NCI-H82 treated with DMSO at 0.1 percent for 48 hours (cell line): Measurements from ENCODE around the gene DHH.
A peak's percentile ranks its signal among the peaks of the same experiment; 100 is the strongest.
"Not testable (repeated sequence)": the region's sequence is repeated elsewhere in the genome, so short reads cannot be mapped to it uniquely, and the experiment has no call there.

ENCODE experiments used
- DNase-seq: peaks from one replicate; lab custom pipeline; 2025; ENCODE audit not compliant: unreplicated experiment; lab: John Stamatoyannopoulos, UW

The DHH gene

DNA sequence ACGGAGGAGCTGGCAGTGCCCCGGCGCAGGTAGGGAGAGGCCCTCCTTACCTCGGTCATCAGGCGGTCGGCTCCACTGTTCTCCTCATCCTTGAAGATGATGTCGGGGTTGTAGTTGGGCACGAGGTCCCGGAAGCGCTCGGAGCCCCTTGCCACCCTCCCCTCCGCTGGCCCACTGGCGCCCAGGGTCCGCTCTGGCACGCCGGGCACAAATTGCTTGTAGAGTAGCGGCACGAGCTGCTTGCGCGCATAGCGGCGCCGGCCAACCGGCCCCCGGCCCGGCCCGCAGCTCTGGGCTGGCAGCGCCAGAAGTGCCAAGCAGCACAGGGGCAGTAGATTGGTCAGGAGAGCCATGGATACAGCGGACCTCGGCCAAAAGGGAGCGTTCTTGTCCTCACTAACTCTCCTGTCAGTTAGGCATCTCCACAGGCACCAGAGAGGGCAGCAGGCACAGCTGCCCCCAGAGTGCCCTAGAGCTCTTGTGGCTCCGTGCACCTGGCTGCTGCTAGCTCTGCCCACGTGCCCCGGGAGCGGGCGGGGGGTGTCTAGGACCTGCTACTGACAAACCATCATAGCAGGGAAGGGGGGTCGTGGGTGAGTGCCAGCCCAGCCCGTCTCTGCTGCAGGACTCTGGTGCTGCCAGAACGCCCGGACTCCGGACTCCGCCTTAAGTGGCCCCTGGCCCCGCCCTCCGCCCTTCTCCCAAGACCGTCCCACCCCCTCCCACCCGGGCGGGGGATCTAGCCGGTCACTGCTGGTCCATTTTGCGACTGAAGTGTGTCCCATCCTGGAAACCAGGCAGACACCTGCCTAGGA is at the start of gene DHH:
Gene DHH (minus strand): TSS at position 642 of the 815 bp plus-strand sequence. CDS start 289 bp downstream, at position 353.
- DNase-seq = no peak

DNA sequence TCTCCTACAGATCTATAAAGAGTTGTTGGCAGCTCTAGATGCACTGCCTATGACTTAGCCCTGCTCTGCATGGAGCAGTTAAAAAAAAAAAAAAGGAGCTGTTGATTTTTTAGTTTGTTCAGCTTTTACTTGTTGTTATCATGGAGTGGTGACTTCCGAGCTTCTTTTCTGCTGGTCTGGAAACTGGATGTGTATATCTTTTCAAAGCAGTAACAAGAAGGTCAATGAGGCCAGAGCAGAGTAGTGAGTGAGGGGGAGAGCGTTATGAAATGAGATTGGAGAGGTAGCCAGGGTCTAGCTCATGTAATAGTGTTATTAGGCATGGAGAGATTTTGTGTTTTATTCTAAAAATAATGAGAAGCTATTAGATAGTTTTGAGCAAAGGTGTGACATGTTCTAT is 49.8 kb upstream of the DHH start:
- DNase-seq = no peak

DNA sequence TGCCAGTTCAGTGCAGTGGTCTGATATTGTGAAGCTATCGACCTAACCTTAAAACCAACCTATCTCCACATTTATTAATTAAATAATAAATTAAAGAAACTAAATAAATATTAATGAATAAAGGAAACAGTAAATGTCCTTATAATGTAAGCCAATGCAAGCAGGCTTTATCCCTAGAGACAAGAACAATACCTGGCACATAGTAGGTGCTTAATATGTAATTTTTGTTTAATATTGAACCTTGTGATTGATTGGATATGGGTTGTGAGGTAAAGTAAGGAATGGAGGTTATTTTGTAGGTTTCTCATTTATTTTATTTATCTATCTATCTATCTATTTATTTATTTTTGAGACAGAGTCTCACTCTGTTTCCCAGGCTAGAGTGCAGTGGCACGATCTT is 44.4 kb upstream of the DHH start:
- no peak for DNase-seq

DNA sequence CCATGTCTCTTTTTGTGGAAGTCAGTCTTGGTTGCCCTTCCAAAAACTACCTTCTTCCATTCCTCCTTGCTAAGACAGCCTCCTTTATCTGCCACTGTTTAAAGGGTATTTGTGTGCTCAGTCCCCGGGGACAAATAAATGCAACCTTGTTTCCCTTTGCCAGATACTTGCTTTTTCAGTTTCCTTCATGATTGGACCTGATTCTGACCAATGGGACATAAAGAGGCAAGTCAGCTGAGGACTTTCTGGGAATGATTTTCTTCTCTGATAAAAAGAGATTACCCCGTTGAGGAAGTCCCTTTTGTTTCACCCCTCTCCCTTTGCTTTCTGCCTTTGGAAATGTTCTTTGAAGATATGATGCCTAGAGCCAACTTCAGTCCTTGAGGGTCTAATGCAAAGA is 44.0 kb upstream of the DHH start:
- DNase-seq = no peak

DNA sequence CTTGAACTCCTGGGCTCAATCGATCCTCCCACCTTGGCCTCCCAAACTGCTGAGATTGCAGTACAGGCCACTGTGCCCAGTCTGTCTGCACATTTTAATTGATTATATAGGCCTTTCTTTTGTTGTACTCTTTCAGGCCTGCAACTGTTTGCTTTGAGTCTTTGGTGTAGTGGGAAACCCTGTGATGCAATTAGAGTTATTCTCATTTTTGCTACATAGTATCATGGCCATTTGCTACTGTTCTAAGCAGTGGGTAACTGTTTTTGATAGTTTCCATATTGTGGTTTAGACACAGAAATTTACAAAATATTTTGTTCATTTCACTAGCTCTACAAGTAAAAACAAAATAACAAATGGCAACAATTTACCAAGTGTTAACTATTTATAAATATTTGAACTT is 42.9 kb upstream of the DHH start:
- DNase-seq = no peak

DNA sequence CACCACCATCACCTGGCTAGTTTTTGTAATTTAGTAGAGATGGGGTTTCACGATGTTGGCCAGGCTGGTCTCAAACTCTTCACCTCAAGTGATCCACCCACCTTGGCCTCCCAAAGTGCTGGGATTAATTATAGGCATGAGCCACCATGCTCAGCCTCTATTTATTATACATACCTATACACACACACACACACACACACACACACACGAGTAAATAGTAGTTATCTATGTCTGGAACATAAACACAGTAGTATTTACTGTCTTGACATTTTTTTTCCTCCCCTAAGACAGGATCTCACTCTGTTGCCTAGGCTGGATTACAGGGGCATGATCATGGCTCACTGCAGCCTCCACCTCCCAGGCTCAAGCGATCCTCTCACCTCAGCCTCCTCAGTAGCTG is 42.4 kb upstream of the DHH start:
- DNase-seq = not testable (repeated sequence)

DNA sequence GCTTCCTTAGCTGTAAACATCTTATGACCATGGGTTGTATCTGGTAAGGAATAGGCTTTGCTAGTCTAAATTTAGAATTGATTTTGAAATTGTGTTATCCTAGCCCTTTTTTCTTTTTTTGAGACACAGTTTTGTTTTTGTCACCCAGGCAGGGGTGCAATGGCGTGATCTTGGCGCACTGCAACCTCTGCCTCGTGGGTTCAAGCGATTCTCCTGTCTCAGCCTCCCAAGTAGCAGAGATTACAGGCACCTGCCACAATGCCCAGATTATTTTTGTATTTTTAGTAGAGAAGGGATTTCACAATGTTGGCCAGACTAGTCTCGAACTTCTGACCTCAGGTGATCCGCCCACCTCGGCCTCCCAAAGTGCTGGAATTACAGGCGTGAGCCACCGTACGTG is 39.0 kb upstream of the DHH start:
- no peak for DNase-seq

DNA sequence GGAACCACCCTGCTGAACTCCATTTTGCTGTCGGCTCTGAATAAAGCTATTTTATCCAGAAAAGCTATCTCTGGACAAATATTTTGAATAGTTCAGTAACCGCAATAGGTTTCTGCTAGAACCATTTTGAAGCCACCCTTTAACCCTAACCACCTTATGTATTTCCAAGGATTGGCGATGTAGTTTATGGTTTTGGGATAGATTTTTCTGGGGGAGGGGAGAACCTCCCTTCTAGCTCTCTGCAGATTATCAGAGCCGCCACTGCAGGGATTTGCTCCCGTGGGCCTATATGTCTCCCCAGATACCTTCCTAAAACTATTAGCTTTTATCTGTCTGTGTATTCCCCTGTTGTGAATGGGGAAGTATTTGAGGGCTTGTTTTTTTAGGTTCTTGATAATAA is 38.4 kb upstream of the DHH start:
- DNase-seq = peak; percentile 49

DNA sequence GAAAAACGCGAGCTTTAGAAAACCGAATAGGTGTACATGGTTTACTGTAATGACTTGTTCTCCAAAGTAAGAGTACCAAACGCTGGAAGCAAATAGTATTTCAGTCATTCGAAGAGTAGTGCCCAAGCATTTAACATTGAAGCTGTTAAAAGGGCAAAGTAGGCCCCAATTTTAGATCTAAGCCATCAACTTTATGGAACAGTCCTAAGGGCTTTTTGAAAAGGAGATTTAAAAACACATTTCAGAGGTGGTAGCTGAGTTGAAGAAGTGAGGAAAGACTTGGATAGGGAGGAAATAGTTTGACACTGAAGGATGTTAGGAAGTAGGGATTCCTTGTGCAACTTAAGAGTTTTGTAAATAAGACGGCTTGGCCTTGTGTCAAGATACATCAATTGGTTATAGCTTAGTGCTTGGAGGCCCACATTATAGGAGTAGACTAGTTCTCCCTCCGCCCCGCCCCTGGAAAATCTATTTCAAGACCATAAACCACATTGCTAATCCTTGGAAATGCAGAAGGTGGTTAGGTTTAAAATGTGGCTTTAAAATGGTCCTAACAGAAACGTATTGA is 37.4 kb upstream of the DHH start:
- peak; percentile 65 for DNase-seq

DNA sequence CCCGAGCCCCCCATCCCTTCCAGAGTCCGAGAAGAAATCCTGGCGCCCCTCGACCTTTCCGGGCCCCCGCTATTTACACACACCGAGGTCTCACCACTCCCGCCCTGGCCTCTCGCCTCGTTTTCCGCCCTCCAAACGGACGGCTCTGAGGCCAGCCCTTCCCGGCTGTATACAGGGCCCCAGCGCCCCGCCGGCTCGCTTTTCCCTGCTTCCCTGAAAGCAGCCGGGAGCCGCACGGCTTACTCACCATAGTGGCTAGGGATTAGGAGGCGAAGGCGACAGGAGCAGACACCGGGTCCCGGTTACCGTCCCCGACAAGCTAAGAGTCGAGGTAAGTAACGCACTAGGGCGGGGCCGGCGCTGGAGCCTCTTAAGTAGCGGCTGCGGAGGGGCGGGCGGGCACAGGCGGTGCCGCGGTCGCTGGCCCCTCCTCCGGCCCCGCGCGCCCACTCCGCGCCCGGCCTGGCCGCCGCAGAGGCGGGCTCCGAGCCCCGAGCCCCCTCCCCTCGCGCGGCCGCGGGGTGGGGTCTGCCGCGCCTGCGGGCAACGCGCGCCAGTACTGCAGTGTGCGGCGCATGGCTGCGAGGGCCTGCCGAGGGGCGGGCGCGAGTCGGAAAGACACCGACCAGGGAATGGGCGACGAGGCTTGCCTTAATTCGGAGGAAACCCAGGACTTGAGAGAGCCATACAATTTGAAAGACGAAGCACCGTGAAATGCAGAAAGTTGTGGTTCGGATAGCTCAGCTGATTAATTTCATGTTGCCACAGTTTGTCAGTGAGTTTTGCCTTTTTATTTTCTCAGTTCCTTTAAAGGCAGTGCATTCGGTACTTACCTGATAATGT is 36.7 kb upstream of the DHH start, which contains the start of gene TUBA1B:
Gene TUBA1B (minus strand): TSS at position 345 of the 843 bp plus-strand sequence. CDS start 95 bp downstream, at position 250.
- DNase-seq = peak; percentile 87

DNA sequence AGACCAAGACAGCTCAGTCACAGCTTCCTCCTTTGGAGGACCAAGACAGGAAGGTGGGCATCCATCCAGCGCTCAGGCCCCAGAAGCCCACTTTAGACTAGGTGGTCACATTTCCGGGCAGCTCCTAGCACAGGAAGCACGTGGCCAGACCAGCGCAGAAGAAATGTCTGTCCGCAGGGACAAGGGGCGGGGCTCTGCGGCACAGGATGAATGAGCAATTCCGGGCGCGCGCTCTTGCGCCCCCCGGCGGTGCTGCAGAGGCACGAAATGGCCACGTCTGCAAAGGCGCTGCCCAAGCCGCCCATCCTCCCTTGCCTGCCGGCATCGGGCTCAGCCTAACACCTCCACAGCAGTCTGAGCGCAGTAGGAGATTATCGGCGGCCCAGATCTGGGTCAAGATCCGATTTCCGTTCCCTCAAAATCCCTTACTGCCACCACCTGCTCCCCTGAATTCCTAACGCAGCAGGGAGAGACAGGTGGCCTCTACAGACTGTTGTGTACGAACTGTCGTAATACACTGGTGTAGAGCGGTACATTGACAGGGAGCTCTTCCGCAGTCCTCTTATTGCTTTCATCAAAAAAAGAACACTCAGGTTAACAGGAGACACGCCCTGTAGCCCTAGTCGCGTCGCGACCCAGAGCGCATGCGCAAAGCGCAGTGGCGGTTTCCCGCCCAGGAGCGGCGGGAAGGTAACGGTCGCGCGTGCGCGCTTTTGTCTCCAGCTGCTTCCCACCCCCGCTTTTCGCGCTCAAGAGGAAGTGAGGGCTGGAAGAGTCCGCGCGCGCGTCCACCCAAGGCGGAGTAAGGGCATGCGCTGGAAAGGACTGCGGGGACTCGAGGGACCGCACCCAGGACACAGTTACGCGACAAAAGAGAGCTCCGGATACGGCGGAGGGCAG is 35.8 kb upstream of the DHH start:
- DNase-seq = peak; percentile 92

DNA sequence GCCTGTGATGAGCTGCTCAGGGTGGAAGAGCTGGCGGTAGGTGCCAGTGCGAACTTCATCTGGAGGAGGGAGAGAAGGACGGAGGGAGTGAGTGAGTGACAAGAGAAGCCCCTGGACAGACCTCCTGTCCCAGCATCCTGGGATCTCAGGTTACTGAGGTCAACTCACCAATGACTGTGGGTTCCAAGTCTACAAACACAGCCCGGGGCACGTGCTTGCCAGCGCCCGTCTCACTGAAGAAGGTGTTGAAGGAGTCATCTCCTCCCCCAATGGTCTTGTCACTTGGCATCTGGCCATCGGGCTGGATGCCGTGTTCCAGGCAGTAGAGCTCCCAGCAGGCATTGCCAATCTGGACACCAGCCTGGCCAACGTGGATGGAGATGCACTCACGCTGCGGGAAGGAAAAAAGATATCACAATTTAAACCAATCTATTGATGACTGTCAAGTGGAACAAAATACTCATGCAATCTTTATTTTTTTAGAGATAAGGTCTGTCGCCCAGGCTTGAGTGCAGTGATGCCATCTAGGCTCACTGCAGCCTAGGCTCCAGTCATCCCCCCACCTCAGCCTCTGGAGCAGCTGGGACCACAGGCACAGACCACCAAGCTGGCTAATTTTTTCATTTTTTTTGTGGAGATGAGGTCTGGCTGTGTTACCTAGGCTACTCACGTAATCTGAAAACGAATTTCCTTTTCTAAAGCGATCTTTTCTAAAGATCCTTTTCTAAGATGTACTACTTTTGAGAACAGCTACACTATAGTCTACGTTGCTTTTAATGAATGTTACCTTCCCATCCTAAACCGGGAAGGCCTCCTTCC is 34.9 kb upstream of the DHH start:
- no peak for DNase-seq

DNA sequence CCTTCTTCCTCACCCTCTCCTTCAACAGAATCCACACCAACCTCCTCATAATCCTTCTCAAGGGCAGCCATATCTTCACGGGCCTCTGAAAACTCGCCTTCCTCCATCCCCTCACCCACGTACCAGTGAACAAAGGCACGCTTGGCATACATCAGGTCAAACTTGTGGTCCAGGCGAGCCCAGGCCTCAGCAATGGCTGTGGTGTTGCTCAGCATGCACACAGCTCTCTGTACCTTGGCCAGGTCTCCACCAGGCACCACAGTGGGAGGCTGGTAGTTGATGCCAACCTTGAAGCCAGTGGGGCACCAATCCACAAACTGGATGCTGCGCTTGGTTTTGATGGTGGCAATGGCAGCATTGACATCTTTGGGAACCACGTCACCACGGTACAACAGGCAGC is 33.4 kb upstream of the DHH start:
- not testable (repeated sequence) for DNase-seq

DNA sequence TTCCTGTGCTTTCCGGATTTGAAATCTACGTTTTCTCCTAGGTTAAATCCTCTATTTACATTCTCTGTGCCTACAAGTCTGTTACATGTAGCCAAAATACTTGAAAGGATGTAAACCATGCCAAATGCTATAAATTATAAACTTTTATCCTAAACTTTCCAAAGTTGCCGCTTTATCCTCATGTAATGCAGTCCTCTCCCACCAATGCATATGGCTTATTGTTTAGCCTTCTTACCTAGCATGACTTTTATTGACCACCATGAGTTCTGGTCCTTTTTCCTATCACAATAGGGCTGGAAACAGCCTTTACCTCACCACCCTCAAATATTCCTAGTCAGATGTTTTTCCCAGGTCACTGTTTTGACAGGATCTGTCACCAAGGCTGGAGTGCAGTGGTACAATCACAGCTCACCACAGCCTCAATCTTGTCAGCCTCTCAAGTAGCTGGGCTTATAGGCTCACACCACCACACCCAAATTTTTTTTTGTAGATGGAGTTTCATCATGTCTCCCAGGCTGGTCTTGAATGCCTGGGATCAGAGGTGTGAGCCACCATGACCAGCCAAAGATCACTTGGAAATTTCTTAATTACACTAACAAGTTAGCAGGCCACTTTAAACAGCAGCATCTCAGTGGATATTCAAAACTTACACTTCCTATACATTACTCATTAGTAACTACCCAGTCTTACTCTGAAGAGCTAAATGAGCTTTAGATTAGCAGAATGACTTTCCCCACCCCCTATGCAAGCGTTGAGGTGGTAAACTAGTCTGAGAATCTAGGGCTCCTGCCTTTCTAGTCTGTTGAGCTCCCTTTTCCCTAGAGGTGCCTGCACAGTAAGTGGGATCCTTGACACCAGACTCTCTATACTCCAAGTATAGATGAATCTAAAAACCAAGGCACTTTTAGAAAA is 32.5 kb upstream of the DHH start:
- no peak for DNase-seq

DNA sequence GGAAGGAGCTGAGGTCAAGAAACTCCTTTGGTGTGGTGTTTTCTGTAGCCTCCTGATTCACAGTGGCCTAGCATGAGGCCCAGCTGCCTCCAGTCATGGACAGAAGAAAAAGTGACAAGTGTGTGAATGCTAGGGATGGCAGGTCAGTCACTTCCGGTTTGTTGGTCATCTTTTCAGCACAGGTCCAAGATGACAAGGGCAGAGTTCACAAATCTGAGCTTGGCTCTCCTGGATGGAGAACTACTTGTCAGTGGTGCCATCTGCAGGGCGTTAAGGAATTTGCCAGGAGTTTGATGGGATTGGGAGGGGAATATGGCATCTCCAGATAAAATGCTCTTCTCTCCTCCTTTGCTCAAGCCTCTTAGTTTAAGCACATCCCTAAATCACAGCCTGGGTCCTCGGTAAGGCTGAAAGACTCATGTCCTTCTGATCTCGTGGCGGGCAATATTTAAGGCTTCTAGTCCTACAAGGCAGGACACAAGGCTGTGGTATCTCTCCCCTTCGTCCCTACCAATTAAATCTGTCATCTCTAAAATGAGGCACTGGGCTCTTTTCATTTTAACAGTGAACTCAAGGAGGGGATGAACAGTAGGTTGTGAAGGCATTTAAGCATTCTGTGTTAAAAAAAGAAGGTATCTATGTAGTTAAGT is 26.6 kb upstream of the DHH start:
- DNase-seq = peak; percentile 59

DNA sequence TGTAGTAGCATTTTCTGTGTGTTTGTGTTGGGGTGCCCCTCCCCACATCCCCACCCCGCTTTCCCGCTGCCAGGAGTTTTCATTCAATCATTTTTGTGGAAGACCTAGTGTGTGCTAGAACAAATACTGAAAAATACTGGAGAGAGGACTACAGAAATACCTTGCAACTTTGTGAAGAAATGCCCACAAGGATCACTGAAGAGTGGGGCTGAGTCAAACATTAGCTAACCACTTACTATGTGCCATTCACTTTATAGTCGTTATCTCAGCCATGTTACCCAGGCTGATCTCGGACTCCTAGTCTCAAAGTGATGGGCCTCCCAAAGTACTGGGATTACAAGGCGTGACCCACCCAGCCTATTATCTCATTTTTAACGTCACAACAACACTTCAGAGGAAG is 16.6 kb upstream of the DHH start:
- no peak for DNase-seq

DNA sequence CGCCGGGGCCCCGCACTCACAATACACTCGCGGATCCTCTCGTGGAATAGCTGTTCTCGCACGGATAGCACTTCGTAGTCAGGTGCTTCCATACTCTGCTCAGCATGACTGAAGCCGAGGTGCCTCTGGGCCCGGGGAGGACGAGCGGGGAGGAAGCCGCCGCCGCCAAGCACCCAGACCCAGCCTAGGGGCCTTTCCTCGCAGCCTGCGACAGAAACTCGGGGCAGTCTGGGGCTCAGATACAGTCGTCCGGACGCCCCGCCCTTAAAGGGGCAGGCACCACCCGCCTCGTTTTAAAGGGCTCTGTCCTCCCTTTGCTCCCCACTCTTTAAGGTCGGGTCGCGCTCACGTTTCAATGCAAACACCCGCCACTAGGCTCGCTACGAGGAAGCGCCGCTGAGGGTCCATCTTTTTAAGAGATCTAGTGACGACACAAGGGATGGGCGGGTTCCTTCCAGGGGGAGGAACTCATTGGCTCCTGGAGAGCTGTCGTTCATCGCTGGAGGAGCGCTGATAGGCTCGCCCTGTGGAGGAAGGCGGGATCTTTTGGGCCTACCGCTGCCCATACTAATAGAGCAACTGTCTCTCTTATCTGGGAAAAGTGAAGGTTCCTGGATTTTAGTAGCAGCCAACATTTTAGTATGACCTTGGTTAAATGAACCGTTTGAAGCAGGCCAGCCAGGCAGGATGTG is 16.0 kb upstream of the DHH start, which contains the start of gene LMBR1L:
Gene LMBR1L (minus strand): TSS at position 384 of the 692 bp plus-strand sequence. CDS start 292 bp downstream, at position 92.
- DNase-seq = peak; percentile 96
